Gastroesophageal sphincter (tissue), 3 donors: ENCODE measurements around the gene ITPK1.

Experiments
- CTCF ChIP-seq, 4 experiments: fragments of 200-600 bp in 2 of 4; fragments of 450-650 bp in 2 of 4; sonication (generic) in 1 of 4; IDR thresholded peaks; one replicate each; pipeline ENCODE4 v1.5.1; 2017 to 2019; ENCODE audit warnings: antibody characterized with exemption in 4 of 4, mild to moderate bottlenecking in 2 of 4, moderate library complexity in 2 of 4
- POLR2A ChIP-seq, 2 donors: fragments of 450-650 bp; IDR thresholded peaks; one replicate each; pipeline ENCODE4 v1.6.1; 2017; ENCODE audit warnings: antibody characterized with exemption in 2 of 2, mild to moderate bottlenecking in 2 of 2, moderate library complexity in 1 of 2
- POLR2AphosphoS5 ChIP-seq: sonication (generic); formaldehyde crosslinking; IDR thresholded peaks from one replicate; pipeline ENCODE4 v1.6.1; 2017; ENCODE audit warnings: antibody characterized with exemption

DNA sequence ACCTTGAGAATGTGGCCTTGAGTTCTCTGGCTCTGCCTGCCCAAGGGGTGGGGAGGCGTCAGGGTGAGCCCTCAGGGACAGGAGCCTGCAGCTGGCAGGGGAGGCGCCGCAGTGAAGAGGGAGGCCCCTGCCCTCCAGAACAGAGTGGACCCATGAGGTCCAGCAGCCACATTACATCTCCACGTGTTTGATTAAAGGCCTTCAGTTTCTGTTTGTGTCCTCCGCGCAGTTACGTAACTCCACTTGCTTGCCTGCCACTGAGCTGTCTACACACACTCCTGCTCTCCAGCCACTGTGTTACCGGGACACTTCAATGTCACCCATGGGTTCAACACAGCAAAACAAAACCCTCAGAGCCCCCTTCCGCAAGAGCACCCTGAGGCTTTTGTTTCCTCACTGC, 122.4 kb downstream of the ITPK1 start:
- TF ChIP-seq CTCF (IDR thresholded peaks at IDR 0.05) = peak in 2 of 4 experiments; percentile 8 to 41
- no peak for TF ChIP-seq POLR2A (IDR thresholded peaks at IDR 0.05)
- peak; percentile 54 for TF ChIP-seq POLR2AphosphoS5
